SK-N-SH (cell line): ENCODE measurements around the gene PRRT4.

Experiments used
- CTCF ChIP-seq: fragments of 200-600 bp; sonication (generic); IDR thresholded peaks from 2 replicates; pipeline ENCODE4 v1.6.1; 2017; ENCODE audit warnings: antibody characterized with exemption, mild to moderate bottlenecking, moderate library complexity
- EZH2phosphoT487 ChIP-seq: fragments of 200-600 bp; sonication (generic); IDR thresholded peaks from 2 replicates; pipeline ENCODE4 v1.6.1; 2017; ENCODE audit warnings: low read depth, mixed run types, mild to moderate bottlenecking, antibody characterized with exemption, moderate library complexity, borderline replicate concordance
- MAX ChIP-seq: IDR thresholded peaks from 2 replicates; pipeline ENCODE4 v1.4.0; 2012; ENCODE audit warnings: low read depth
- MXI1 ChIP-seq: IDR thresholded peaks from 2 replicates; pipeline ENCODE4 v1.6.1; 2012; ENCODE audit warnings: mild to moderate bottlenecking, low read depth, low read length, improper control_type of control experiment
- NRF1 ChIP-seq: IDR thresholded peaks from 2 replicates; pipeline ENCODE4 v1.6.1; 2012; ENCODE audit warnings: low read depth, mild to moderate bottlenecking, low read length
- POLR2AphosphoS5 ChIP-seq: IDR thresholded peaks from 2 replicates; pipeline ENCODE4 v1.6.1; 2012; ENCODE audit warnings: low read depth, low read length
- RFX5 ChIP-seq: IDR thresholded peaks from 2 replicates; pipeline ENCODE4 v1.6.1; 2012; ENCODE audit warnings: mild to moderate bottlenecking, improper control_type of control experiment, low read length
- SMC3 ChIP-seq: IDR thresholded peaks from 2 replicates; pipeline ENCODE4 v1.6.1; 2012; ENCODE audit warnings: low read depth, low read length, improper control_type of control experiment
- TEAD4 ChIP-seq: IDR thresholded peaks from 2 replicates; pipeline ENCODE4 v1.4.0; 2012; ENCODE audit warnings: mild to moderate bottlenecking, borderline replicate concordance; ENCODE audit not compliant: insufficient read depth
- USF2 ChIP-seq: fragments of 150-350 bp; IDR thresholded peaks from 2 replicates; pipeline ENCODE4 v1.6.1; 2017; ENCODE audit warnings: antibody characterized with exemption, low read length, low read depth, borderline replicate concordance
- ZBTB33 ChIP-seq: IDR thresholded peaks from 2 replicates; pipeline ENCODE4 v1.4.0; 2012; ENCODE audit warnings: low read depth, borderline replicate concordance

- no peak for TF ChIP-seq CTCF
- TF ChIP-seq MAX, result no peak
- no peak for TF ChIP-seq ZBTB33
- TF ChIP-seq POLR2AphosphoS5, result no peak
- TF ChIP-seq MXI1, result no peak
- TF ChIP-seq SMC3, result no peak
- no peak for TF ChIP-seq EZH2phosphoT487
- TF ChIP-seq NRF1, result no peak
- no peak for TF ChIP-seq USF2
- TF ChIP-seq TEAD4, result no peak
- TF ChIP-seq RFX5, result no peak
Measured at GRCh38 chr7:128388145-128388485, 26.6 kb upstream of the PRRT4 start.
